Adrenal gland (tissue), 5 donors: ENCODE measurements around the gene SEPTIN2.

Experiments
- POLR2A ChIP-seq, 2 donors: fragments of 450-650 bp; IDR thresholded peaks; one replicate each; pipeline ENCODE4 v1.6.1; 2017; ENCODE audit warnings: antibody characterized with exemption in 2 of 2, mild to moderate bottlenecking in 2 of 2, moderate library complexity in 1 of 2
- TF ChIP-seq, protein P1 (sequence below), 6 experiments: fragments of 450-650 bp in 4 of 6; fragments of 200-600 bp in 2 of 6; sonication (generic) in 1 of 6; IDR thresholded peaks; 1 replicate in 5 of 6; 2 replicates in 1 of 6; pipeline versions ENCODE4 v1.5.1 to v1.8.0; 2016 to 2021; ENCODE audit warnings: antibody characterized with exemption in 6 of 6, mild to moderate bottlenecking in 2 of 6, moderate library complexity in 1 of 6
- donor health status: DM: no; HTN: no; CAD: no.

DNA sequence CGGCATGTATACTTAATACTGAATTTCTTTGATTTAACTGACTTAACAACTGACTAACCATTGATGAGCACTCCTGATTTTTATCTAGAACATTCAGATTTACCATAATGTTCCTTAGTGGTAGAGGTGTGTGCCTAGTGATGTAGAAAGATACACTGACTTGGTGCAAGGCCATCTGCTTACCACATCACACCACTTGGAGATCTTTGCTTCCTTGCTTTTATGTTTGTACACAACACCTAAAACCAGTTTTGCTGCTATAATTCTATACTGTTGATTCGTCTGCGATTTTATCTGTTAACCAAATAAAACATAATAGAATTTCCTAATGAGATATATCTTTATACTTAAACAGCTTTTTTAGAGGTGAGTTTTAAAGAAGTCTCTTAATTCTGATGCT is 36.5 kb downstream of the SEPTIN2 start:
- TF ChIP-seq POLR2A (IDR thresholded peaks at IDR 0.05), result no peak
- TF ChIP-seq, protein P1, sequence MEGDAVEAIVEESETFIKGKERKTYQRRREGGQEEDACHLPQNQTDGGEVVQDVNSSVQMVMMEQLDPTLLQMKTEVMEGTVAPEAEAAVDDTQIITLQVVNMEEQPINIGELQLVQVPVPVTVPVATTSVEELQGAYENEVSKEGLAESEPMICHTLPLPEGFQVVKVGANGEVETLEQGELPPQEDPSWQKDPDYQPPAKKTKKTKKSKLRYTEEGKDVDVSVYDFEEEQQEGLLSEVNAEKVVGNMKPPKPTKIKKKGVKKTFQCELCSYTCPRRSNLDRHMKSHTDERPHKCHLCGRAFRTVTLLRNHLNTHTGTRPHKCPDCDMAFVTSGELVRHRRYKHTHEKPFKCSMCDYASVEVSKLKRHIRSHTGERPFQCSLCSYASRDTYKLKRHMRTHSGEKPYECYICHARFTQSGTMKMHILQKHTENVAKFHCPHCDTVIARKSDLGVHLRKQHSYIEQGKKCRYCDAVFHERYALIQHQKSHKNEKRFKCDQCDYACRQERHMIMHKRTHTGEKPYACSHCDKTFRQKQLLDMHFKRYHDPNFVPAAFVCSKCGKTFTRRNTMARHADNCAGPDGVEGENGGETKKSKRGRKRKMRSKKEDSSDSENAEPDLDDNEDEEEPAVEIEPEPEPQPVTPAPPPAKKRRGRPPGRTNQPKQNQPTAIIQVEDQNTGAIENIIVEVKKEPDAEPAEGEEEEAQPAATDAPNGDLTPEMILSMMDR (IDR thresholded peaks at IDR 0.05), result no peak
